ENCODE data around the gene SPATA3.

The SPATA3 gene

DNA sequence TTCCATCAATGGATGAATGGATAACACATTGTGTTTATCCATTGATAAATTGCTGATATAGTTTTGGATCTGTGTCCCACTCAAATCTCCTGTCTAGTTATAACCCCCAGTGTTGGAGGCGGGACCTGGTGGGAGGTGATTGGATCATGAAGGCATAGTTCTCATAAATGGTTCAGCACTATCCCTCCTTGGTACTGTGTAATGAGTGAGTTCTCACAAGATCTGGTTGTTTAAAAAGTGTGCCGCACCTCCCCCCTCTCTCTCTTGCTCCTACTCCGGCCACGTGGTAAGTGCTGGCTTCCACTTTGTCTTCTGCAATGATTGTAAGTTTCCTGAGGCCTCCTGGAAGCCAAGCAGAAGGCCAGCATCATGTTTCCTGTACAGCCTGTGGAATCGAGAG is 23.9 kb upstream of the SPATA3 start:
- 0 out of 2 replicates have a peak, but pooled peaks cover 6% of the 10 kb centered on the region for H3K9me3 ChIP-seq (ENCODE audit: insufficient read depth, low read depth, low read length)
- no peak overlapping the region for H3K9ac ChIP-seq (ENCODE audit: low read depth, low read length)
- no peaks in the 10 kb centered on the region for H3K36me3 ChIP-seq (ENCODE audit: insufficient read depth, low read depth, low read length)
- no peak overlapping the region for H3K27ac ChIP-seq (ENCODE audit: low read length)
- no peaks in the 10 kb centered on the region for H3K27me3 ChIP-seq (ENCODE audit: insufficient read depth, low read length)
- no peaks in the 10 kb centered on the region for H3K4me1 ChIP-seq (ENCODE audit: insufficient read depth, low read length)
- no peak overlapping the region for H3K4me3 ChIP-seq (ENCODE audit: low read length)

DNA sequence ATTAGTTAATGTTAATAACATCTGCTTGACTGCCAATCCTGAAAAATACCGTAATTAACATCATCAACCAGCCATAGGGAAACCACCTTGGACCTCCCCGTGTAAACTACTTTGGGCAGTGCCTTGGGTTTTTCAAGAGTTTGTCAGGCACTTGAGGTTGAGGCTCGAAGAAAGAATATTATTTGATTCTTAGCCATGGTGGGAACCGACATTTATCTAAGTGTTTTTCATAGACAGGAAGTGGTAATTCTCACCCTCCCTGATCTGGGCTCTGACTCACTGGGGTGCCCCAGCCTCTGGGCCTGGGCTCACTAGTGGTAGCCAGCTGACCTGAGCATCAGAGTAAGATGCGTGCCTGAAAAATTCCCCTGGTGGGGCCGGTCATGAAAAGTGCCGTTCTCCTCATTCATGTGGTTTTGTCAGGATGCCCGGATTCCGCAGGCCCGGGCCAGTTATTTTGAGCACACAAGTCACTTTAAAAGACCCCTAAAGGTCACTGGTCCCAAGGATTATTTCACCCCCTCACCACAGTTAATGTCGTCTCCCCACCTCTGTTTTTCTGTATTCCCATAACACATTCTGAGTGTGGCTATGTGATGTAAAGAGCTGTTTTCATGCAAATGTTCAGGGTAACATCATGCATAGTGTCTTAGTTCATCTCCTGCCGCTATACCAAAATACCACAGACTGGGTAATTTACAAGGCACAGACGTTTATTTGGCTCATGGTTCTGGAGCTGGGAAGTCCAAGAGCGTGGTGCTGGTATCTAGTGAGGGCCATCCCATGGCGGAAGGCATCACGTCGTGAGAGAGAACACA is 21.6 kb upstream of the SPATA3 start:
- H3K9me3 ChIP-seq (ENCODE audit: insufficient read depth, low read depth, low read length): 0 out of 2 replicates have a peak, but pooled peaks cover 6% of the 10 kb centered on the region
- no peak overlapping the region for H3K9ac ChIP-seq (ENCODE audit: low read depth, low read length)
- no peaks in the 10 kb centered on the region for H3K27me3 ChIP-seq (ENCODE audit: insufficient read depth, low read length)
- H3K36me3 ChIP-seq (ENCODE audit: insufficient read depth, low read depth, low read length): no peaks in the 10 kb centered on the region
- H3K4me3 ChIP-seq (ENCODE audit: low read length): no peak overlapping the region
- no peaks in the 10 kb centered on the region for H3K4me1 ChIP-seq (ENCODE audit: insufficient read depth, low read length)
- H3K27ac ChIP-seq (ENCODE audit: low read length): no peak overlapping the region

DNA sequence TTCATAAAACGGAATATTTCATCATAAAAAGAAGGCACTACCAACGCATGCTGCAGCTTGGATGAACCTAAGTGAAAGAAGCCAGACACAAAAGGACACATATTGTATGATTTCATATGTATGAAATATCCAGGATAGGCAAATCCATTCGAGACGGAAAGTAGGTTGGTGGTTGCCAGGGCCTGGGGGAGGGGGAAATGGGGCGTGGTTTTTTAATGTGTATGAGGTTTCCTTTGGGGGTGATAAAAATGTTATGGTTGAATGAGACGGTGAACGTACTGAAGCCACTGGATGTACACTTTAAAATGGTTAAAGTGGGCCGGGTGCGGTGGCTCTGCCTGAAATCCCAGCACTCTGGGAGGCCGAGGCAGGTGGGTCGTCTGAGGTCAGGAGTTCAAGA is 20.0 kb upstream of the SPATA3 start:
- Histone ChIP-seq H3K27ac (ENCODE audit: low read length) (no peak overlapping the region), H3K4me1 (ENCODE audit: insufficient read depth, low read length) (no peaks in the 10 kb centered on the region), H3K27me3 (ENCODE audit: insufficient read depth, low read length) (no peaks in the 10 kb centered on the region), H3K9me3 (ENCODE audit: insufficient read depth, low read depth, low read length) (0 out of 2 replicates have a peak, but pooled peaks cover 6% of the 10 kb centered on the region), H3K9ac (ENCODE audit: low read depth, low read length) (no peak overlapping the region), H3K4me3 (ENCODE audit: low read length) (no peak overlapping the region), H3K36me3 (ENCODE audit: insufficient read depth, low read depth, low read length) (no peaks in the 10 kb centered on the region)

DNA sequence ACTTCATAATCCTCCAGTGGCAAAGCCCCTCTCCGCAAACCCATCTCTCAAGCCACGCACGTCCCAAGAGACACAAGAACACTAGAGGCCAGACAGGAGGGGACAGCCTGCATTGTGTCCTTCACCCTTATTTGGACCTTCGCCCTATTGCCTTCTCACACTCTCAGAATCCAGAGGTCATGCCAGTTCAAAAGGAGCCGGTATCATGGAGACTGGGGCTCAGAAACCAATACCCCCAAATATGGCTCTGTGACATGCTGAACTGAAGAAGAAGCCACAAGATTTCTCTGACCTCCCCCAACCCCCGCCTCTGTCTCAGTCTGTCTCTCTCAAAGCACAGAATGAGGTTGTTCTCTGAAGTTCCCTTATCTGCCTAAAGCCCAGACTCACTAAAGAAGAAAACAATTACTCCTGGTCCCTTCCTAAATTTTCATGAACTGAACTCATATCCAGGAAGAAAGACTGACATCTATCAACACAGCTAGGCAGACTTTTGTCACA is 19.2 kb upstream of the SPATA3 start:
- H3K9ac ChIP-seq (ENCODE audit: low read depth, low read length): no peak overlapping the region
- H3K27ac ChIP-seq (ENCODE audit: low read length): no peak overlapping the region
- H3K4me1 ChIP-seq (ENCODE audit: insufficient read depth, low read length): no peaks in the 10 kb centered on the region

DNA sequence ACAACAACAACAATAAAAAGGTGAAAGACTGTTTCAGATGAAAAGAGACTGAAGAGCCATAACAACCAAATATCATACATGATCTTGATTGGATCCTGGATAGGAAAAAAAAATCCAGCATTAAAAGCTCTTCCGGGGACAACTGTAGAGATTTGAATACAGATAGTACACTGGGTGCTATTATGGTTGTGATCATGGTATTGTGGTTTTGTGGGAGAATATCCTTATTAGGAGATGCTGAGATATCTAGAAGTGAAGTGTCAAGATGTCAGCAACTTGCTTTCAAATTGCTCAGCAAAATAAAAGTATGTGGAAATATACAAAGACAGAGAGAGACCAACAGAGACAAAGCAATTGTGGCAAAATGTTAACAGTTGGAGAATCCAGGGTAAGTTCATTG is 15.5 kb upstream of the SPATA3 start:
- H3K27me3 ChIP-seq (ENCODE audit: insufficient read depth, low read length): no peaks in the 10 kb centered on the region
- no peaks in the 10 kb centered on the region for H3K4me1 ChIP-seq (ENCODE audit: insufficient read depth, low read length)
- H3K9me3 ChIP-seq (ENCODE audit: insufficient read depth, low read depth, low read length): no peaks in the 10 kb centered on the region
- no peak overlapping the region for H3K4me3 ChIP-seq (ENCODE audit: low read length)
- no peak overlapping the region for H3K27ac ChIP-seq (ENCODE audit: low read length)
- H3K9ac ChIP-seq (ENCODE audit: low read depth, low read length): no peak overlapping the region
- no peaks in the 10 kb centered on the region for H3K36me3 ChIP-seq (ENCODE audit: insufficient read depth, low read depth, low read length)

More for the DNA sequence above, 19.2 kb upstream of the SPATA3 start:
- Histone ChIP-seq H3K9me3 (ENCODE audit: insufficient read depth, low read depth, low read length) (0 out of 2 replicates have a peak, but pooled peaks cover 6% of the 10 kb centered on the region), H3K27me3 (ENCODE audit: insufficient read depth, low read length) (no peaks in the 10 kb centered on the region), H3K4me3 (ENCODE audit: low read length) (no peak overlapping the region), H3K36me3 (ENCODE audit: insufficient read depth, low read depth, low read length) (no peaks in the 10 kb centered on the region)

DNA sequence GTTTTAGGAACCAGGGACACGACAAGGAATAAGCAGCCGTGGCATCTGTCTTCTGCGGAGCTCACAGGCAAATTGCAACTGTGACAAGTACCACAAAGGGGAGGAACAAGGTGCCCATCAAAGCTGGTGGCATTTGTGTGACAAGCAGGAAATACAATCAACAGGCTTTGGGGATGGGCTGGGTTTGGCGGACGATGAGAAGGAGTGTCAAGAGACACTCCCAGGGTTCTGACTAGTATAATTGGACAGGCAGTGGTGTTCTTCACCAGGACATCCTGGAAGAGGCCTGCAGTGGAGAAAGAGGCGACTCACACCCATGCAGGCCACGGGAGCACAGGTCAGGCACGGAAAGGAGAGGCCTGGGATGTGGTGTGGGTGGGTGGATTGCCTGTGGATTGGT is 14.2 kb upstream of the SPATA3 start:
- Histone ChIP-seq H3K27me3 (ENCODE audit: insufficient read depth, low read length) (peaks cover 2% of the 10 kb centered on the region), H3K36me3 (ENCODE audit: insufficient read depth, low read depth, low read length) (no peaks in the 10 kb centered on the region), H3K4me1 (ENCODE audit: insufficient read depth, low read length) (no peaks in the 10 kb centered on the region), H3K9me3 (ENCODE audit: insufficient read depth, low read depth, low read length) (no peaks in the 10 kb centered on the region), H3K9ac (ENCODE audit: low read depth, low read length) (no peak overlapping the region), H3K27ac (ENCODE audit: low read length) (no peak overlapping the region), H3K4me3 (ENCODE audit: low read length) (no peak overlapping the region)

DNA sequence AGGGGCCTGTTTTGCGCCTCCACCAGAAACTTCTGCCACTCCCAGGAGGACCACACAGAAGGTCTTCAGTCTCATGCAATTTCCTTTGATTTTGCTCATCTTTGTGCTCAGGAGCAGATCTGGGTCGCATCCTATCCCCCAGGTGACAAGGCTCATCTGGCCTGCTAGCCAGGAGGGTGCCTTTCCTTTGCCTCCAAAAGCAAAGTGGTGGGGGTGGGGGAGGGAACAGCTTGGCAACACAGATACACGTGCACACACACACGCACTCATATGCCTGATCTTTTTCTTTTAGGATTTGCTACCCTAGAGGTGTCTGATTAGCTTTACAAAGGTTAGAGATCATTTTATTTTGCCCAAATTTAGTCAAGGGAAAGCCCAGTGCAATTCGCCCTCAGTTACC is 13.8 kb upstream of the SPATA3 start:
- no peak overlapping the region for H3K27ac ChIP-seq (ENCODE audit: low read length)
- no peak overlapping the region for H3K4me3 ChIP-seq (ENCODE audit: low read length)

DNA sequence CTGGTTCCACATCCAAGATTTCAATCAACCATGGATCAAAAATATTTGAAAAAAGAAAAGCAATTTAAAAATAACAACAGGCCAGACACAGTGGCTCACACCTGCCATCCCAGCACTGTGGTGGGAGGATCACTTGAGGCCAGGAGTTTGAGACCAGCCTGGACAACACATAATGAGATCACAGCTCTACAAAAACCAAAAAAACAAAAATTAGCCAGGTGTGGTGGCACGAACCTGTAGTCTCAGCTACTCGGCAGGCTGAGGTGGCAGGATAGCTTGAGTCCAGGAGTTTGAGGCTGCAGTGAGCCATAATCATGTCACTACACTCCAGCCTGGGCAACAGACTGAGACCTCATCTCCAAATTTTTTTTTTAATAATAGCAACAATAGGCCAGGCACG is 13.4 kb upstream of the SPATA3 start:
- no peak overlapping the region for H3K27ac ChIP-seq (ENCODE audit: low read length)
- peaks cover 6% of the 10 kb centered on the region for H3K27me3 ChIP-seq (ENCODE audit: insufficient read depth, low read length)
- H3K36me3 ChIP-seq (ENCODE audit: insufficient read depth, low read depth, low read length): no peaks in the 10 kb centered on the region
- no peaks in the 10 kb centered on the region for H3K4me1 ChIP-seq (ENCODE audit: insufficient read depth, low read length)
- H3K9me3 ChIP-seq (ENCODE audit: insufficient read depth, low read depth, low read length): no peaks in the 10 kb centered on the region
- no peak overlapping the region for H3K9ac ChIP-seq (ENCODE audit: low read depth, low read length)
- H3K4me3 ChIP-seq (ENCODE audit: low read length): no peak overlapping the region

More for the DNA sequence above, 13.8 kb upstream of the SPATA3 start:
- H3K4me1 ChIP-seq (ENCODE audit: insufficient read depth, low read length): no peaks in the 10 kb centered on the region
- H3K9me3 ChIP-seq (ENCODE audit: insufficient read depth, low read depth, low read length): no peaks in the 10 kb centered on the region
- H3K36me3 ChIP-seq (ENCODE audit: insufficient read depth, low read depth, low read length): no peaks in the 10 kb centered on the region
- peaks cover 6% of the 10 kb centered on the region for H3K27me3 ChIP-seq (ENCODE audit: insufficient read depth, low read length)
- no peak overlapping the region for H3K9ac ChIP-seq (ENCODE audit: low read depth, low read length)

DNA sequence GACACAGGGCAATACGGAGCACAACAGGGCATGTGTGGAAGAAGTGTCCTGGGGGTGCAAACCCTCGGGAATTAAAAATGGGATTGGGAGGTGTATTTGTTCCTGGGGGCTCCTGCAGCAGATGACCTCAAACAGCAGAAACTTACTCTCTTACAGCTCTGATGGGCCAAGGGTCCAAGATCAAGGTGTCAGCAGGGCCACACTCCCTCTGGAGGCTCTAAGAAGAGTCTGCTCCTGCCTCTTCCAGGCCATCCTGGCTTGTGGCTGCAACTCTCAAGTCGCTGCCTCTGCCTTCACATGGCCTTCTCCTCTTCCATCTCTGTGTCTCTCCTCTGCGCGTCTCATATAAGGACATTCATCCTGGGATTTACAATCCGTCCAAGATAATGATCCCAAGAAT is 12.4 kb upstream of the SPATA3 start:
- H3K36me3 ChIP-seq (ENCODE audit: insufficient read depth, low read depth, low read length): no peaks in the 10 kb centered on the region
- no peak overlapping the region for H3K4me3 ChIP-seq (ENCODE audit: low read length)
- H3K27me3 ChIP-seq (ENCODE audit: insufficient read depth, low read length): peaks cover 6% of the 10 kb centered on the region
- no peak overlapping the region for H3K9ac ChIP-seq (ENCODE audit: low read depth, low read length)
- no peak overlapping the region for H3K27ac ChIP-seq (ENCODE audit: low read length)
- H3K4me1 ChIP-seq (ENCODE audit: insufficient read depth, low read length): no peaks in the 10 kb centered on the region
- H3K9me3 ChIP-seq (ENCODE audit: insufficient read depth, low read depth, low read length): no peaks in the 10 kb centered on the region

DNA sequence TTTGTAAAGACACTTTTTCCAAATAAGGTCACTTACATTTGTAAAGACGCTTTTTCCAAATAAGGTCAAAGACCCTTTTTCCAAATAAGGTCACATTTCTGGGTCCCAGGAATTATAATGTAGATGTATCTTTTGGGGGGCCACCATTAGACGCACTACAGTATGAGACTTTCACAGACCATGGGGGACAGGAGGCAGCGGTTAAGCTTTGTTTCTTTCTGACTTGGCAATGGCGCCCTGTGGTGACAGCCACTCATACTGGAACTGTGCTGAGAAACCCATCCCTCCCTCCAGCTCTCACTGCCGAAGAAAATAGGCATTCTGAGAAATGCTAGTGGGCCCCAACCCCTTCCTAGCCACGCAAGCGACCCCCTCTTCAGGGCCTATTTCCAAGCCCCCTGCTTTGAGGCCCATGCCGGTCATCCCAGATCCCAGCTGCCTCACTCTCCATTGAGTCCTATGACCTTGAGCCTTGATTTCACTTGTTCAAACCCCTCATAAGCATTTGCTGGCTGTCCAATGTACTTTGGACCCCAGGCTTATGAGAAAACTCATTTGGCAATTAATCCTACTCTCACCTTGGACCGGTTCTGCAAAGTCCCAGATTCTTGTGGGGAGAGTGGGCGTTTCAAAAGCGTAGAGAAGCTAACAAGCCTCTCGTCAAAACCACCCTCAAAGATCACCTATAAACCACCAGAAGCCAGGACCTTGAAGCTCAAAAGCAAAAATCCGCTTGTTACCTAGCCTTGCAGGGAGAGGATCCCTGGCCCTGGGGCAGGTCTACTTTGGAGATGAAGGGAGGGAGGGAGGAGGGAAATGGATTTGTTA is 11.3 kb upstream of the SPATA3 start:
- peak overlapping the region; percentile 19; the same call in 1 of the 2 replicates for H3K9ac ChIP-seq (ENCODE audit: low read depth, low read length)
- H3K4me3 ChIP-seq (ENCODE audit: low read length): no peak overlapping the region
- H3K4me1 ChIP-seq (ENCODE audit: insufficient read depth, low read length): no peaks in the 10 kb centered on the region
- peaks cover 6% of the 10 kb centered on the region for H3K27me3 ChIP-seq (ENCODE audit: insufficient read depth, low read length)
- H3K36me3 ChIP-seq (ENCODE audit: insufficient read depth, low read depth, low read length): no peaks in the 10 kb centered on the region
- no peaks in the 10 kb centered on the region for H3K9me3 ChIP-seq (ENCODE audit: insufficient read depth, low read depth, low read length)
- no peak overlapping the region for H3K27ac ChIP-seq (ENCODE audit: low read length)

DNA sequence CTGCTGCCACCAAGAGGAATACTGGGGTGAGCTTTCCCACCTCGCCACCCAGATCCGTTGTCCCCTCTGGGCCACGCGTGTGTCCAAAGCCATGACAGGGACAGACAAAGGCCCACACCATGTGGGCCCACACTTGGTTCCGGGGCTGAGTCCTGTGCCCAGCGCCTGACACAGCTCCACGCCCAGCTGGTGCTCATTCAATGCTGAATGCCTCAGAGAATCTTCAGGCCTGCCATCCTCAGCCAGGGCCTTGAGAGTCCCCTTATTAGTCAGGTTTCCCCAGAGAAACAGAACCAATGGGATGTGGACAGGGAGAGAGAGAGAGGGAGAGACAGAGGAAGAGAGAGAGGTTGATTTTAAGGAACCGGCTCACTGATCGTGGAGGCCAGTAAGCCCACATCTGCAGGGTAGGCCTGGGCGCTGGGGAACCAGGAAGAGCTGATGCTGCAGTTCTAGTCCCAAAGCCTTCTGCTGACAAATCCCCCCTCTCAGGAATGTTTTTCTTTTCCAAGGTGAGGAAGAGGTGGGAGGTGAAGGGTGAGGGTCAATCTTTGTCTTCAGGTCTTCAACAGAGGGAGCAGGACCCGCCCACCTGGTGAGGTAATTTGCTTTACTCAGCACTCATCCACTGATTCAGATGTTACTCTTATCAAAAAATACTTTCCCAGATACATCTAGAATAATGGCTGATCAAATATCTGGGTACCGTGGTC is 10.2 kb upstream of the SPATA3 start:
- no peak overlapping the region for H3K4me3 ChIP-seq (ENCODE audit: low read length)
- peaks cover 6% of the 10 kb centered on the region for H3K27me3 ChIP-seq (ENCODE audit: insufficient read depth, low read length)
- H3K27ac ChIP-seq (ENCODE audit: low read length): no peak overlapping the region
- H3K9me3 ChIP-seq (ENCODE audit: insufficient read depth, low read depth, low read length): no peaks in the 10 kb centered on the region
- H3K9ac ChIP-seq (ENCODE audit: low read depth, low read length): no peak overlapping the region; the same call in 1 of the 2 replicates
- no peaks in the 10 kb centered on the region for H3K36me3 ChIP-seq (ENCODE audit: insufficient read depth, low read depth, low read length)
- no peaks in the 10 kb centered on the region for H3K4me1 ChIP-seq (ENCODE audit: insufficient read depth, low read length)

All from iPS-20b (cell line).